Small intestine (tissue), 7 donors: ENCODE measurements around the gene ALAD. TPM values are rescaled to one million over a fixed set of nuclear protein-coding genes. Genes with fewer than 3 reads are reported as not detected.
"Not testable (repeated sequence)": the region's sequence is repeated elsewhere in the genome, so short reads cannot be mapped to it uniquely, and the experiment has no call there.

Experiments used
- DNase-seq, 2 donors: peaks; one replicate each; pipeline versions ENCODE4 v3.0.0 to v3.0.0-alpha.2; 2013
- FAIRE-seq: peaks from 2 replicates; lab custom pipeline; 2012; peaks lifted over from hg19 to GRCh38; lab: Jason Lieb, UNC
- H3K27ac ChIP-seq, 3 donors: one replicate each; pipeline ENCODE4 v1.5.1; 2013; ENCODE audit warnings: low read length in 2 of 3, mild to moderate bottlenecking in 2 of 3, control low read depth in 1 of 3, inconsistent platforms in 1 of 3, low read depth in 1 of 3, moderate library complexity in 1 of 3
- H3K27me3 ChIP-seq, 3 donors: one replicate each; pipeline ENCODE4 v1.6.1; 2013; ENCODE audit warnings: low read length in 3 of 3, inconsistent platforms in 1 of 3; ENCODE audit not compliant: control insufficient read depth in 3 of 3, insufficient read depth in 3 of 3
- H3K36me3 ChIP-seq, 3 donors: one replicate each; pipeline ENCODE4 v1.6.1; 2013; ENCODE audit warnings: low read length in 3 of 3, inconsistent platforms in 1 of 3, low read depth in 1 of 3, mild to moderate bottlenecking in 1 of 3, moderate library complexity in 1 of 3; ENCODE audit not compliant: control insufficient read depth in 3 of 3, insufficient read depth in 2 of 3
- H3K4me1 ChIP-seq, 3 donors: one replicate each; pipeline ENCODE4 v1.6.1; 2013; ENCODE audit warnings: low read length in 2 of 3, inconsistent platforms in 1 of 3, low read depth in 1 of 3, mild to moderate bottlenecking in 1 of 3, moderate library complexity in 1 of 3; ENCODE audit not compliant: control insufficient read depth in 3 of 3, insufficient read depth in 2 of 3
- H3K4me3 ChIP-seq, 3 donors: one replicate each; pipeline ENCODE4 v1.5.1; 2013; ENCODE audit warnings: low read length in 3 of 3, control low read depth in 1 of 3, inconsistent platforms in 1 of 3, low read depth in 1 of 3, mild to moderate bottlenecking in 1 of 3, moderate library complexity in 1 of 3
- H3K9me3 ChIP-seq, 2 donors: one replicate each; pipeline ENCODE4 v1.6.1; 2013; ENCODE audit warnings: low read depth in 1 of 2, low read length in 1 of 2; ENCODE audit not compliant: control insufficient read depth in 2 of 2, insufficient read depth in 1 of 2
- WGBS, 3 donors: extraction: QIAGEN DNeasy Blood & Tissue Kit; methylation state at CpG; one replicate each; pipeline ENCODE4 v1.1.7; 2013; 5-methylcytosine and 5-hydroxymethylcytosine counted together
- polyA plus RNA-seq, 4 donors: library from polyadenylated mRNA; stranded (reverse) in 3 of 4; unstranded in 1 of 4; fragments of 200-250 nt in 3 of 4; fragments of 120-200 nt in 1 of 4; gene quantifications; one replicate each; pipeline versions ENCODE4 v1.2.1 to v1.2.3, GENCODE V29; 2013
- donor health status: healthy with polysubstance abuse.
- donor health status: control.
- donor health status: control.
- donor health status: Bipolar disorder and iron deficiency.
- donor health status: healthy.

ALAD gene
- polyA plus RNA-seq, 4 donors, result 33.5 to 97.7 (median 42.9) TPM

DNA sequence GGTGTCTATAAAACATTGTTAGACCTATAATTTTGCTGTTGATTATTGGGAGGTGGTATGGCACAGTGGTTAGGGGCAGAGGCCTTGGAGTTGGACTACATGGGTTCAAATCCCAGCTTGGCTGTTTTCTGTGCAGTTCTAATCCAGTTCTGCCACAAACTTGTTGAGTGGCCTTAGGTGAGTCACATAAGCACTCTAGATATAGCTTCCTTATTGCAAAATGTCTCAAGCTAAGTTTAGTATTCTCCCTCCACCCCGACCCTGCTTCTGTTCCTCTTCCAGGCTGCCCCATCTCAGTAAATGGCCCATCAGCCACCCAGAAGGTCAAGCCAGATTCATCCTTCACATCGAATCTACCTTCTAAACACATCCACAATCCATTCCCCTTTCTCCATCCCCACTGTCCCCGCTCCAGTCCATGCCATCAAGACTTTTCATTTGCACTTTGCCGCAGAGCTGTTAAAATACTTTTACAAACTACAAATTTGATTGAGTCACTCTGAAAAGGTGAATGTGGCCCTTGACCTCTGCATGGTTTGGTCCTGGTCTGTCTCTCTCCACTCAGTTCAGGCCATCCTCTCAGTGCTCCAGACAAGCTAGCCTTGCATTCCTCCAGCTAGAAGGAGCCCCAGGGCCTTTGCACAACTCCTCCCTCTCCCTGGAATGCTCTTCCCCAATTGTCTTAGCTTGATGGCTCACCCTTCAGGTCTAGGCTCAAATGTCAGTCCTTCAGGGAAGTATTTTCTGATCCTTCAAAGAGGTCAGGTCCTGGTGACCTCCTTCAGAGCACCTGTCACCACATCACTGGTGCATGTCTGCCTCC, 14.3 kb downstream of the ALAD start:
- WGBS, 3 donors, result 82 to 88% (median 84%) methylated on average over 4 of the region's 4 CpGs
- peaks cover 5 to 56% (median 7%) of the 10 kb centered on the region in 3 donors for H3K4me1 ChIP-seq
- peaks cover 0 to 55% (median 4%) of the 10 kb centered on the region in 3 donors for H3K36me3 ChIP-seq
- H3K27me3 ChIP-seq, result no peaks in the 10 kb centered on the region
- FAIRE-seq (no peak), DNase-seq (no peak)
- peak overlapping the region; percentile 32 to 77 (median 71) for H3K27ac ChIP-seq
- H3K4me3 ChIP-seq, result no peak overlapping the region
- no peaks in the 10 kb centered on the region for H3K9me3 ChIP-seq

DNA sequence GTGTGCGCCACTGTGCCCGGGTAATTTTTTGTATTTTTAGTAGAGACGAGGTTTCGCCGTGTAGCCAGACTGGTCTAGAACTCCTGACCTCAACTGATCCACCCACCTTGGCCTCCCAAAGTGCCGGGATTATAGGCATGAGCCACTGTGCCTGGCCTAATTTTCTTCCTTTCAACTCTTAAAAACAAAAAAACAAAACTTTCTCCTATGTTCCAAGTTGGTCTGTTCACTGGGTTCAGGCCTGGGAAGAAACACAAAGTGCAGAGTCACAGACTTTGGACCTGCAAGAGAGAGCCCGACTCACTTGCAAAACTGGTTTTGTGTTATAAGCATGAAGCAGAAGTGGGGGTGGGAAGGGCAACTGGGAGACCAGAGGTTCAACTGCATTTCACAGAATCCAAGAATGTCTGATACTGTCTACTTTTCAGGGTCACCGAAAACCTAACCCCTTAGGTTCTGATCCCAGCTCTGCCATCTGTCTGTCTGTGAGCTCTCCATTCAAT, 19.1 kb downstream of the ALAD start:
- DNase-seq, result peak; percentile 95 to 97
- Histone ChIP-seq H3K36me3 (peaks cover 0 to 10% (median 0%) of the 10 kb centered on the region in 3 donors), H3K27ac (peak overlapping the region; percentile 81 to 94 (median 82)), H3K9me3 (no peaks in the 10 kb centered on the region), H3K4me3 (no peak overlapping the region), H3K27me3 (no peaks in the 10 kb centered on the region), H3K4me1 (peaks cover 6 to 59% (median 8%) of the 10 kb centered on the region in 3 donors)
- WGBS, 3 donors, result 14 to 64% (median 30%) methylated on average over 8 of the region's 8 CpGs
- FAIRE-seq, result no peak

DNA sequence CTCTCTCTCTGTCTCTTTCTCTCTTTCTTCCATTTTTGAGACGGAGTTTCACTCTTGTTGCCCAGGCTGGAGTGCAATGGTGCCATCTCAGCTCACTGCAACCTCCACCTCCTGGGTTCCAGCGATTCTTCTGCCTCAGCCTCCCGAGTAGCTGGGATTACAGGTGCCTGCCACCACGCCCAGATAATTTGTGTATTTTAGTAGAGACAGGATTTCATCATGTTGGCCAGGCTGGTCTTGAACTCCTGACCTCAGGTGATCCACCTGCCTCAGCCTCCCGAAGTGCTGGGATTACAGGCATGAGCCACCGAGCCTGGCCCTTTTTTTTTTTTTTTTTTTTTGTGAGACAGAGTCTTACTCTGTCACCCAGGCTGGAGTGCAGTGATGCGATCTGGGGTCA, 19.6 kb downstream of the ALAD start:
- WGBS, 3 donors, result 17 to 65% (median 28%) methylated on average over 6 to 7 of the region's 7 CpGs
- not testable (repeated sequence) for DNase-seq, FAIRE-seq

DNA sequence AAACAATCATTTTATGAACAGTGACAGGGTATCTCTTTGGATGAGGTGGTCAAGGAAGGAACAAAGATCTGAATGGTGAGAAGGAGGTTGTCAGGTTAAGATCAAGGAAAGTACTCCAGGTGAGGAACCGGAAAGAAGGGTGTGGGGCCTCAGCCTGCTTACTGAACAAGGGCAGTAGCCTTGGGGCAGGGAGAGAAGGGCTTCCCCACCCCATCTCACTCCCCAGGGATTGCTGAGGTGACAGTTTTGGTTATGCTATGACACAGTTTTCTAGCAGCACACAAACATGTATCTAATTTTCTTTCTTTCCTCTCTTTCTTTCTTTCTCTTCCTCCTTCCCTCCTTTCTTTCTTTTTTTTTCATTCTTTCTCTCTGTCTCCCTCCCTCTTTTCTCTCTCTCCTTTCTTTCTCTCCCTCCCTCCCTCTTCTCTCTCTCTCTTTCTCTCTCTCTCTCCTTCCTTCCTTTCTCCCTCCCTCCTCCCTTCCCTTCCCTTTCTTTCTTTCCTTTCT, 20.2 kb downstream of the ALAD start:
- Histone ChIP-seq H3K4me1 (peaks cover 0 to 49% (median 4%) of the 10 kb centered on the region in 3 donors), H3K4me3 (no peak overlapping the region), H3K27ac (peak overlapping the region; percentile 68 to 94 (median 78)), H3K27me3 (no peaks in the 10 kb centered on the region), H3K9me3 (no peaks in the 10 kb centered on the region), H3K36me3 (peaks cover 0 to 4% (median 0%) of the 10 kb centered on the region in 3 donors)
- no peak for FAIRE-seq
- 8 to 42% (median 15%) methylated on average over 1 of the region's 1 CpG for WGBS, 3 donors
- DNase-seq, result peak; percentile 56 to 77

More for the DNA sequence above, 19.6 kb downstream of the ALAD start:
- not testable (repeated sequence) for H3K27me3 ChIP-seq, H3K36me3 ChIP-seq, H3K4me3 ChIP-seq, H3K9me3 ChIP-seq
- peak overlapping the region; percentile 81 to 94 (median 82) for H3K27ac ChIP-seq
- H3K4me1 ChIP-seq, result peaks cover under 1 to 54% (median 6%) of the 10 kb centered on the region in 3 donors

- H3K27me3 ChIP-seq, H3K36me3 ChIP-seq, H3K9me3 ChIP-seq, H3K4me3 ChIP-seq, FAIRE-seq, DNase-seq: not testable (repeated sequence)
- 17 to 61% (median 53%) methylated on average over 2 of the region's 2 CpGs for WGBS, 3 donors
- H3K27ac ChIP-seq, result peak overlapping the region; percentile 33 to 94 (median 63)
- peaks cover 0 to 47% (median 5%) of the 10 kb centered on the region in 3 donors for H3K4me1 ChIP-seq
These were observed 21.3 kb downstream of the ALAD start for GRCh38 chr9:113379829-113380210.

DNA sequence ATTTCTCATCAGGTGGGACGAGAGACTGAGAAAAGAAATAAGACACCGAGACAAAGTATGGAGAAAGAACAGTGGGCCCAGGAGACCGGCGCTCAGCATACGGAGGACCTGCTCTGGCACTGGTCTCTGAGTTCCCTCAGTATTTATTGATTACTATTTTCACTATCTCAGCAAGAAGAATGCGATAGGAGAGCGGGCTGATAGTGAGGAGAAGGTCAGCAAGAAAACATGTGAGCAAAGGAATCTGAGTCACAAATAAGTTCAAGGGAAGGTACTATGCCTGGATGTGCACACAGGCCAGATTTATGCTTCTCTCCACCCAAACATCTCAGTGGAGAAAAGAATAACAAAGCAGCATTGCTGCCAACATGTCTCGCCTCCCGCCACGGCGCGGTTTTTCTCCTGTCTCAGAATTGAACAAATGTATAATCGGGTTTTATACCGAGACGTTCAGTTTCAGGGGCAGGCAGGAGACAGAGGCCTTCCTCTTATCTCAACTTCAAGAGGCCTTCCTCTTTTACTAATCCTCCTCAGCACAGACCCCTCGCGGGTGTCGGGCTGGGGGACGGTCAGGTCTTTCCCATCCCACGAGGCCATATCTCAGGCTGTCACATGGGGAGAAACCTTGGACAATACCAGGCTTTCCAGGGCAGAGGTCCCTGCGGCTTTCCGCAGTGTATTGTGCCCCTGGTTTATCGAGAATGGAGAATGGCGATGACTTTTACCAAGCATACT, 21.8 kb downstream of the ALAD start:
- 16 to 50% (median 34%) methylated on average over 24 of the region's 24 CpGs for WGBS, 3 donors
- not testable (repeated sequence) for FAIRE-seq, H3K27me3 ChIP-seq, H3K9me3 ChIP-seq, H3K4me3 ChIP-seq
- Histone ChIP-seq H3K27ac (peak overlapping the region; percentile 47 to 94 (median 85)), H3K36me3 (peaks cover 0 to 11% (median 5%) of the 10 kb centered on the region in 3 donors), H3K4me1 (peaks cover 3 to 53% (median 5%) of the 10 kb centered on the region in 3 donors)
- DNase-seq, result peak; percentile 51 to 80

GRCh38 chr9:113376634-113377567, 24.2 kb downstream of the ALAD start, which contains the start of gene HDHD3:
Gene HDHD3 (minus strand): TSS chr9:113376986. CDS start chr9:113374354, 2,632 bp downstream.
- peak within 1 kb of the TSS; percentile 95 to 100 (median 97) for H3K27ac ChIP-seq
- peaks cover 5 to 61% (median 7%) of the 10 kb centered on the region in 3 donors for H3K4me1 ChIP-seq
- WGBS, 3 donors, result 0 to 1% (median 1%) methylated on average over 52 to 74 of the region's 74 CpGs
- H3K36me3 ChIP-seq, result peaks cover 4 to 34% (median 14%) of the 10 kb centered on the region in 3 donors
- peak within 1 kb of the TSS; percentile 78 to 100 (median 87) for H3K4me3 ChIP-seq
- FAIRE-seq, result no peak
- H3K9me3 ChIP-seq, result no peaks in the 10 kb centered on the region
- DNase-seq, result peak; percentile 93 to 94
- H3K27me3 ChIP-seq, result no peaks in the 10 kb centered on the region
